GM23248 (cell line): ENCODE results near the gene RUNX1. TPM values are rescaled to one million over a fixed set of nuclear protein-coding genes. Genes with fewer than 3 reads are reported as not detected.

Experiments used
- DNase-seq: peaks from one replicate; pipeline ENCODE4 v3.0.0-alpha.2; 2015
- H2AFZ ChIP-seq: fragments of 200-600 bp; sonication (generic); 2 replicates; pipeline ENCODE4 v1.6.1; 2016; ENCODE audit warnings: antibody characterized with exemption
- H3F3A ChIP-seq: fragments of 200-600 bp; sonication (generic); 2 replicates; pipeline ENCODE4 v1.6.1; 2016; ENCODE audit warnings: mild to moderate bottlenecking, antibody characterized with exemption, mixed run types; ENCODE audit not compliant: insufficient read depth
- H3K27ac ChIP-seq: fragments of 200-600 bp; sonication (generic); 2 replicates; pipeline ENCODE4 v1.5.1; 2016; ENCODE audit warnings: mild to moderate bottlenecking
- H3K27me3 ChIP-seq: fragments of 200-600 bp; sonication (generic); replicated peaks from 2 replicates; pipeline ENCODE4 v1.6.1; 2016; ENCODE audit warnings: mild to moderate bottlenecking; ENCODE audit not compliant: insufficient read depth
- H3K36me3 ChIP-seq: fragments of 200-600 bp; sonication (generic); 2 replicates; pipeline ENCODE4 v1.6.1; 2016; ENCODE audit warnings: low read depth, mild to moderate bottlenecking
- H3K4me1 ChIP-seq: fragments of 200-600 bp; sonication (generic); 2 replicates; pipeline ENCODE4 v1.6.1; 2016; ENCODE audit warnings: mild to moderate bottlenecking; ENCODE audit not compliant: insufficient read depth
- H3K4me2 ChIP-seq: fragments of 200-600 bp; sonication (generic); one replicate; pipeline ENCODE4 v1.6.1; 2016; ENCODE audit warnings: mild to moderate bottlenecking; ENCODE audit not compliant: unreplicated experiment
- H3K4me3 ChIP-seq: fragments of 200-600 bp; sonication (generic); 2 replicates; pipeline ENCODE4 v1.5.1; 2016; ENCODE audit warnings: mild to moderate bottlenecking
- H3K79me2 ChIP-seq: fragments of 200-600 bp; sonication (generic); 2 replicates; pipeline ENCODE4 v1.6.1; 2016; ENCODE audit warnings: mild to moderate bottlenecking; ENCODE audit not compliant: insufficient read depth
- H3K9ac ChIP-seq: fragments of 200-600 bp; sonication (generic); 2 replicates; pipeline ENCODE4 v1.6.1; 2016; ENCODE audit warnings: mild to moderate bottlenecking
- H3K9me2 ChIP-seq: fragments of 200-600 bp; sonication (generic); 2 replicates; pipeline ENCODE4 v1.6.1; 2016; ENCODE audit warnings: mixed run types, mild to moderate bottlenecking, moderate library complexity; ENCODE audit not compliant: insufficient read depth
- H3K9me3 ChIP-seq: fragments of 200-600 bp; sonication (generic); one replicate; pipeline ENCODE4 v1.6.1; 2017; ENCODE audit warnings: low read depth
- H4K20me1 ChIP-seq: fragments of 200-600 bp; sonication (generic); 2 replicates; pipeline ENCODE4 v1.6.0; 2016; ENCODE audit not compliant: insufficient read depth
- EZH2 ChIP-seq: fragments of 200-600 bp; sonication (generic); IDR thresholded peaks from 2 replicates; pipeline ENCODE4 v1.6.1; 2018; ENCODE audit warnings: antibody characterized with exemption, mild to moderate bottlenecking; ENCODE audit not compliant: insufficient read depth, poor library complexity, severe bottlenecking
- EZH2phosphoT487 ChIP-seq: fragments of 200-600 bp; sonication (generic); IDR thresholded peaks from 2 replicates; pipeline ENCODE4 v1.6.1; 2018; ENCODE audit warnings: antibody characterized with exemption, moderate library complexity, mild to moderate bottlenecking, low read depth; ENCODE audit not compliant: insufficient read depth
- WGBS, 2 experiments: methylation state at CpG; one replicate each; pipeline ENCODE4 v1.1.6; 2015 to 2017; ENCODE audit warnings: low lambda C conversion rate in 2 of 2, low coverage in 1 of 2; ENCODE audit errors: missing lambda C conversion rate in 2 of 2; 5-methylcytosine and 5-hydroxymethylcytosine counted together
- in situ Hi-C: fragments of 300-500 bp; cut with MboI; formaldehyde crosslinking; loops from 2 replicates; pipeline ENCODE4 v1.15.0; 2020
- polyA plus RNA-seq: library from polyadenylated mRNA; unstranded; fragments of >200 nt; fragmentation: Nextera tagmentation; extraction: Ambion mirVana; gene quantifications from 2 replicates; pipeline ENCODE4 v1.2.1, GENCODE V29; 2016
- total RNA-seq: library from RNA; depleted of rRNA; stranded (reverse); fragments of >200 nt; shearing (Covaris generic); gene quantifications from 2 replicates; pipeline ENCODE4 v1.2.3, GENCODE V29; 2014

RUNX1 gene
- total and polyA plus RNA-seq, 2 experiments from 2014 or later = 21.3 to 32.6 TPM

GRCh38 chr21:35011681-35012080 lies 37.4 kb downstream of the RUNX1 start:
- H2AFZ ChIP-seq = no peak overlapping the region
- no peak overlapping the region for H3K4me2 ChIP-seq
- DNase-seq = no peak
- H3K9me2 ChIP-seq = no peaks in the 10 kb centered on the region
- no peaks in the 10 kb centered on the region for H3K36me3 ChIP-seq
- H3K4me3 ChIP-seq = no peak overlapping the region
- H3K9me3 ChIP-seq = no peaks in the 10 kb centered on the region
- H3K27ac ChIP-seq = no peak overlapping the region
- H3F3A ChIP-seq = no peaks in the 10 kb centered on the region
- in situ Hi-C loops = no loop called here
- H3K27me3 ChIP-seq = no peaks in the 10 kb centered on the region
- H3K4me1 ChIP-seq = no peaks in the 10 kb centered on the region
- WGBS, 2 experiments = 63 to 69% methylated on average over 3 of the region's 3 CpGs
- no peak overlapping the region for H3K9ac ChIP-seq
- TF ChIP-seq EZH2phosphoT487 (no peak), EZH2 (no peak)
- H4K20me1 ChIP-seq = no peaks in the 10 kb centered on the region
- no peaks in the 10 kb centered on the region for H3K79me2 ChIP-seq

DNA sequence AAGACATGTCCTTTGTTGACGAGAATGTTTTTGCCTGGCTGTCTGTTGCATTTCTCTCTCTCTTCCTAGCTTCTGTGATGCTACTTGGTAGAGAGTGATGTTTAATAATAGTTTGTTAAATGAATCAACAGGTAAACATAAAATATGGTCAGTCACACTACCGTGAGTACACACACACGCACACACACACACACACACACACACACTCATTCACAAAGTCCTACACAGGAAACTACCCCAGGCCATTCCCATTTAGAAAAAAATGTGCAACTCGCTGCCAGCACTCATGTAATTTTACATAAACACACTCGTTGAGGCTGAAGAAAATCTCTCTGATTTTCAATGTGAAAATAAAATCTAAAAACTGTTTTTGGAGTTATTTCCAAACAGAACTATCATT lies 38.7 kb downstream of the RUNX1 start:
- no peak for TF ChIP-seq EZH2phosphoT487
- TF ChIP-seq EZH2 = no peak
- H3K9me3 ChIP-seq = no peaks in the 10 kb centered on the region
- peaks cover 2% of the 10 kb centered on the region; the same call in 1 of the 2 replicates for H3K4me1 ChIP-seq
- no peaks in the 10 kb centered on the region for H3K27me3 ChIP-seq
- H4K20me1 ChIP-seq = no peaks in the 10 kb centered on the region
- no peaks in the 10 kb centered on the region for H3K36me3 ChIP-seq
- no peak for DNase-seq
- H2AFZ ChIP-seq = no peak overlapping the region
- no peaks in the 10 kb centered on the region for H3K79me2 ChIP-seq
- no peak overlapping the region for H3K4me3 ChIP-seq
- 89 to 94% methylated on average over 5 of the region's 5 CpGs for WGBS, 2 experiments
- no peaks in the 10 kb centered on the region for H3K9me2 ChIP-seq
- no peak overlapping the region for H3K27ac ChIP-seq
- no peak overlapping the region for H3K4me2 ChIP-seq
- H3F3A ChIP-seq = 0 out of 2 replicates have a peak, but pooled peaks cover 4% of the 10 kb centered on the region
- no peak overlapping the region for H3K9ac ChIP-seq
- in situ Hi-C loops = no loop called here

- no peak overlapping the region for H3K27ac ChIP-seq
- peaks cover 27% of the 10 kb centered on the region for H3K4me1 ChIP-seq
- DNase-seq = no peak
- WGBS, 2 experiments = 92 to 93% methylated on average over 4 of the region's 4 CpGs
- no peaks in the 10 kb centered on the region for H3K9me3 ChIP-seq
- H4K20me1 ChIP-seq = no peaks in the 10 kb centered on the region
- H3F3A ChIP-seq = peaks cover 30% of the 10 kb centered on the region
- H3K4me3 ChIP-seq = no peak overlapping the region
- H2AFZ ChIP-seq = no peak overlapping the region
- no peaks in the 10 kb centered on the region for H3K27me3 ChIP-seq
- no peak overlapping the region for H3K4me2 ChIP-seq
- H3K36me3 ChIP-seq = no peaks in the 10 kb centered on the region
- no peak overlapping the region for H3K9ac ChIP-seq
- no peak for TF ChIP-seq EZH2
- H3K79me2 ChIP-seq = no peaks in the 10 kb centered on the region
- no peaks in the 10 kb centered on the region for H3K9me2 ChIP-seq
- in situ Hi-C loops = no loop called here
These were observed 41.8 kb downstream of the RUNX1 start for GRCh38 chr21:35007348-35007747.

DNA sequence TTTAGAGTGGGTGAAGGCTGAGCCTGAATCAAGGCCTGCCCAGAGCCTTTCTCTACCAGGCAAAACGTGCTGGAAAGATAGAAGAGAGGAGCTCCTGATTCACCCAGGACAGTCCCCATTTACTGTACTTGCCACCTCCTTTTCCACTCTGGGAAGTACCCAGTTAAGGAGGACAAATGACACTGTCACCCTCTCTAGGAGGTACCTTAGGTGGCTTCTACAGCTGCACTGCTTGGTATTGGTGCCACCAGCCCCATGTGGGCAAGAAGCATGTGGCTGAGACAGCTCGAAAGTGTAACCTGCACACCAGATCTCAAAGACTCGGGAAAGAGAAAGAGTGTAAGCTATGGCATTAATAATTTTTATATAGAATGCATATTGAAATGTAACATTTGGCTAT lies 42.3 kb downstream of the RUNX1 start:
- H3K4me3 ChIP-seq = no peak overlapping the region
- no peaks in the 10 kb centered on the region for H3K9me3 ChIP-seq
- H3K4me2 ChIP-seq = no peak overlapping the region
- no peak overlapping the region for H3K9ac ChIP-seq
- in situ Hi-C loops = no loop called here
- TF ChIP-seq EZH2phosphoT487 = no peak
- no peak for TF ChIP-seq EZH2
- 86 to 97% methylated on average over 3 of the region's 3 CpGs for WGBS, 2 experiments
- no peaks in the 10 kb centered on the region for H3K27me3 ChIP-seq
- peaks cover 27% of the 10 kb centered on the region for H3K4me1 ChIP-seq
- H2AFZ ChIP-seq = no peak overlapping the region
- H4K20me1 ChIP-seq = no peaks in the 10 kb centered on the region
- peaks cover 30% of the 10 kb centered on the region for H3F3A ChIP-seq
- H3K27ac ChIP-seq = no peak overlapping the region
- no peaks in the 10 kb centered on the region for H3K79me2 ChIP-seq
- DNase-seq = no peak
- H3K9me2 ChIP-seq = no peaks in the 10 kb centered on the region
- H3K36me3 ChIP-seq = no peaks in the 10 kb centered on the region

DNA sequence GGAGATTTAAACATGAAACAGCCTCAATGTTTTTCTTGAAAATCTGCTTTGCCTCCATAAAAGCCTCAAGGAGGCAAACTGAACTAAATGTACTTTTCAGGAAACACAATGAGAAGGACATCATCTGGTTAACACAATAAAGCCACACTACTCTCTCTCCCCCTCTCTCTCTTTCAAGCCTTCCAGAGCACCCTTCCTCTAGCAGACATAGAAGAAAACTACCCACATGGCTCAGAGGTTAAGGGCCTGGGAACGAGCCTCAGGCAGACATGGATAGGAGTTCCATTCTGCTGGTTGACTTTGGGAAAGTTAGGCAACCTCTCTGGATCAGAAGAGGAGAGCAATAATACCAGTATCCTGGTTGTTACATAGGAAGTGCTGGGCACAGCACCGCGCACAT lies 42.9 kb downstream of the RUNX1 start:
- H3K27ac ChIP-seq = no peak overlapping the region
- H4K20me1 ChIP-seq = no peaks in the 10 kb centered on the region
- H3F3A ChIP-seq = peaks cover 30% of the 10 kb centered on the region
- H3K9me3 ChIP-seq = no peaks in the 10 kb centered on the region
- H2AFZ ChIP-seq = no peak overlapping the region
- DNase-seq = no peak
- H3K4me3 ChIP-seq = no peak overlapping the region
- in situ Hi-C loops = no loop called here
- no peak overlapping the region for H3K4me2 ChIP-seq
- WGBS, 2 experiments = 98 to 100% methylated on average over 3 of the region's 3 CpGs
- no peak for TF ChIP-seq EZH2
- TF ChIP-seq EZH2phosphoT487 = no peak
- no peaks in the 10 kb centered on the region for H3K36me3 ChIP-seq
- no peaks in the 10 kb centered on the region for H3K27me3 ChIP-seq
- no peak overlapping the region for H3K9ac ChIP-seq
- no peaks in the 10 kb centered on the region for H3K9me2 ChIP-seq
- peaks cover 27% of the 10 kb centered on the region for H3K4me1 ChIP-seq
- no peaks in the 10 kb centered on the region for H3K79me2 ChIP-seq
